GM12878 (cell line): Measurements from ENCODE around the gene TBC1D5. TPM values are rescaled to one million over a fixed set of nuclear protein-coding genes. Genes with fewer than 3 reads are reported as not detected.

Source experiments
- ATAC-seq: fragments of 200-7000 bp; cut with Tn5 transposase; 3 replicates; pipeline ENCODE4 v1.9.1; 2020; ENCODE audit warnings: mild to moderate bottlenecking, moderate library complexity
- BruUV-seq: library from RNA; stranded (reverse); fragments of 400-500 nt; replicated peaks from 2 replicates; lab custom pipeline; 2021; lab: Mats Ljungman, UMichigan
- CTCF ChIA-PET: fragments of 300-600 bp; sonication (Branson Sonifier 250); formaldehyde crosslinking; extraction: SDS; loops from one replicate; lab custom pipeline; 2021; ENCODE audit warnings: inconsistent platforms; lab: Yijun Ruan, JAX
- POLR2A ChIA-PET: fragments of 350-600 bp; formaldehyde crosslinking; extraction: SDS; loops from one replicate; lab custom pipeline; 2021; ENCODE audit warnings: inconsistent platforms; lab: Charles Lee
- RAD21 ChIA-PET: fragments of 300-600 bp; sonication (Branson Sonifier 250); formaldehyde crosslinking; loops from one replicate; lab custom pipeline; 2023; ENCODE audit warnings: antibody characterized with exemption; ENCODE audit not compliant: unreplicated experiment; lab: Charles Lee
- SMC1A ChIA-PET: fragments of 300-600 bp; sonication (Branson Sonifier 250); formaldehyde crosslinking; loops from one replicate; lab custom pipeline; 2023; ENCODE audit not compliant: unreplicated experiment, uncharacterized antibody; lab: Charles Lee
- DNase-seq: peaks from one replicate; pipeline ENCODE4 v3.0.0-alpha.2; 2011; ENCODE audit warnings: low read depth, low spot score
- FAIRE-seq: peaks from 3 replicates; lab custom pipeline; 2011; peaks lifted over from hg19 to GRCh38; lab: Jason Lieb, UNC
- H2AFZ ChIP-seq: 2 replicates; pipeline ENCODE4 v1.6.0; 2011; ENCODE audit warnings: low read depth, low read length, control low read depth; ENCODE audit not compliant: control insufficient read depth
- H3K27ac ChIP-seq: 2 replicates; pipeline ENCODE4 v1.5.1; 2011; ENCODE audit warnings: control low read depth; ENCODE audit not compliant: control insufficient read depth, insufficient read depth
- H3K27me3 ChIP-seq, 2 experiments: replicated peaks in 1 of 2; 2 replicates each; pipeline versions ENCODE4 v1.6.0 to v1.6.1; 2011; ENCODE audit warnings: low read length in 1 of 2; ENCODE audit not compliant: control insufficient read depth in 2 of 2, insufficient read depth in 2 of 2
- H3K36me3 ChIP-seq, 2 experiments: 2 replicates each; pipeline ENCODE4 v1.5.1; 2011; ENCODE audit warnings: low read length in 1 of 2; ENCODE audit not compliant: control insufficient read depth in 2 of 2, insufficient read depth in 2 of 2
- H3K4me1 ChIP-seq: 2 replicates; pipeline ENCODE4 v1.6.1; 2011; ENCODE audit warnings: mild to moderate bottlenecking, low read length, moderate library complexity, mixed read lengths; ENCODE audit not compliant: control insufficient read depth, insufficient read depth
- H3K4me2 ChIP-seq: 2 replicates; pipeline ENCODE4 v1.6.0; 2011; ENCODE audit warnings: control low read depth; ENCODE audit not compliant: control insufficient read depth, insufficient read depth
- H3K4me3 ChIP-seq: fragments of 200-600 bp; sonication (generic); 2 replicates; pipeline ENCODE4 v1.5.1; 2016
- H3K79me2 ChIP-seq: 2 replicates; pipeline ENCODE4 v1.6.0; 2011; ENCODE audit warnings: low read length; ENCODE audit not compliant: control insufficient read depth, insufficient read depth
- H3K9ac ChIP-seq: 2 replicates; pipeline ENCODE4 v1.8.0; 2011; ENCODE audit warnings: low read length, control low read depth, mixed read lengths; ENCODE audit not compliant: control insufficient read depth, insufficient read depth
- H3K9me3 ChIP-seq: replicated peaks from 3 replicates; pipeline ENCODE4 v1.5.1; 2011; ENCODE audit warnings: mild to moderate bottlenecking, low read length; ENCODE audit not compliant: control insufficient read depth, insufficient read depth
- H4K20me1 ChIP-seq: 2 replicates; pipeline ENCODE4 v1.6.0; 2011; ENCODE audit not compliant: control insufficient read depth, insufficient read depth
- CREM ChIP-seq: IDR thresholded peaks from 2 replicates; pipeline ENCODE4 v1.6.1; 2014; ENCODE audit warnings: antibody characterized with exemption, low read depth
- MEF2A ChIP-seq: IDR thresholded peaks from 2 replicates; pipeline ENCODE4 v1.6.1; 2011; ENCODE audit warnings: low read depth, mild to moderate bottlenecking, low read length, moderate library complexity; ENCODE audit not compliant: insufficient read depth
- MYC ChIP-seq: IDR thresholded peaks from 2 replicates; pipeline ENCODE4 v1.6.1; 2011; ENCODE audit warnings: mild to moderate bottlenecking, low read length, moderate library complexity, inconsistent platforms; ENCODE audit not compliant: insufficient read depth, insufficient replicate concordance, insufficient read length, severe bottlenecking
- POLR2AphosphoS5 ChIP-seq: IDR thresholded peaks from 2 replicates; pipeline ENCODE4 v1.6.1; 2011; ENCODE audit warnings: mild to moderate bottlenecking, low read length, inconsistent platforms
- RB1 ChIP-seq: fragments of 450-650 bp; formaldehyde crosslinking; IDR thresholded peaks from 2 replicates; pipeline ENCODE4 v1.6.1; 2017; ENCODE audit warnings: mild to moderate bottlenecking, borderline replicate concordance
- SIN3A ChIP-seq: IDR thresholded peaks from 2 replicates; pipeline ENCODE4 v1.6.1; 2012; ENCODE audit warnings: low read depth, low read length, improper control_type of control experiment
- TCF3 ChIP-seq: IDR thresholded peaks from 2 replicates; pipeline ENCODE4 v1.6.1; 2012; ENCODE audit warnings: low read depth, mild to moderate bottlenecking, low read length, borderline replicate concordance; ENCODE audit not compliant: insufficient read depth
- WGBS: methylation state at CpG from one replicate; pipeline ENCODE4 v1.1.6; 2016; ENCODE audit warnings: low lambda C conversion rate; ENCODE audit not compliant: insufficient replicate concordance, insufficient coverage; ENCODE audit errors: missing lambda C conversion rate; 5-methylcytosine and 5-hydroxymethylcytosine counted together
- in situ Hi-C: fragments of 300-500 bp; cut with MboI; formaldehyde crosslinking; loops from 9 replicates; pipeline ENCODE4 v1.14.3; 2018; ENCODE audit warnings: mixed read lengths
- intact Hi-C: fragments of 100-400 bp; cut with micrococcal nuclease; formaldehyde crosslinking; loops from one replicate; pipeline ENCODE4 v1.14.2; 2022; ENCODE audit not compliant: unreplicated experiment
- polyA plus RNA-seq, 11 experiments: library from polyadenylated mRNA; depleted of rRNA in 4 of 11; unstranded in 6 of 11; stranded (reverse) in 5 of 11; fragments of >200 nt; fragmentation: Nextera tagmentation in 4 of 11; fragmentation: Illumina TruSeq in 1 of 11; extraction: Ambion mirVana in 4 of 11; extraction: Trizol in 1 of 11; gene quantifications; 1 replicate in 1 of 11; 2 replicates in 10 of 11; pipeline versions ENCODE4 v1.2.1 to v1.2.3, GENCODE V29; 2011 to 2016; ENCODE audit warnings: inconsistent platforms in 2 of 11, missing spikeins in 2 of 11, low read depth in 1 of 11
- total RNA-seq, 4 experiments: library from RNA; depleted of rRNA in 3 of 4; stranded (reverse); fragments of >200 nt in 3 of 4; fragmentation: Illumina TruSeq in 1 of 4; extraction: Trizol in 1 of 4; gene quantifications; 2 replicates each; pipeline versions ENCODE4 v1.2.1 to v1.2.3, GENCODE V29; 2013 to 2021
- TF ChIP-seq, protein P1 (sequence below): fragments of 450-650 bp; IDR thresholded peaks from 2 replicates; pipeline ENCODE4 v1.6.1; 2016; ENCODE audit warnings: mild to moderate bottlenecking
- TF ChIP-seq, protein P2 (sequence below): fragments of 450-650 bp; IDR thresholded peaks from 2 replicates; pipeline ENCODE4 v1.6.1; 2017; ENCODE audit warnings: mild to moderate bottlenecking

TBC1D5 gene
- total and polyA plus RNA-seq, 10 of the 15 experiments (the other 5 are each of a cell fraction or from before 2014, with no cell fraction given) = 5.5 to 61.0 (median 43.8) TPM

DNA sequence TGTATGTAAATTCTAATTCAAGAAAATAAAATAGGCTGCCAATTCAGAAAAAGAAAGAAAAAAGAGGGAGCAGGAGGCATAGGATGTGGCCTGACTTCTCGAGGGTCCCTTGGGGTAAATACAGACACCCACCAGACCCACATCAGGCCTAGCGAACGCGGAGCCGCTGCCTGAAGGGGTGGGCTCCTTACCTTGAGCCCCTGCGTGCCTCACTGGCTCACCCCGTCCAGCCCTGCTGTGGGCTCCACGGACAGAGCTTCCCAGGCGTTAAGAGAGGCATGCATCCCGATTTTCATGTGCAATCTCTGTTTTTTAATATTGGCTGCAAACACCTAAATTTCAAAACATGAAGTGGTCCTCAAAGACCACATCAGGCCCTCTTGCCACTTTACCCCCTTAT lies 599.9 kb downstream of the TBC1D5 start:
- DNase-seq (no peak), FAIRE-seq (no peak)
- H3K27ac ChIP-seq = no peak overlapping the region
- no peaks in the 10 kb centered on the region for H3K27me3 ChIP-seq
- H3K36me3 ChIP-seq = no peaks in the 10 kb centered on the region
- TF ChIP-seq MYC = no peak
- no peak for TF ChIP-seq CREM
- no peak for TF ChIP-seq SIN3A
- TF ChIP-seq MEF2A = no peak
- TF ChIP-seq, protein P1, sequence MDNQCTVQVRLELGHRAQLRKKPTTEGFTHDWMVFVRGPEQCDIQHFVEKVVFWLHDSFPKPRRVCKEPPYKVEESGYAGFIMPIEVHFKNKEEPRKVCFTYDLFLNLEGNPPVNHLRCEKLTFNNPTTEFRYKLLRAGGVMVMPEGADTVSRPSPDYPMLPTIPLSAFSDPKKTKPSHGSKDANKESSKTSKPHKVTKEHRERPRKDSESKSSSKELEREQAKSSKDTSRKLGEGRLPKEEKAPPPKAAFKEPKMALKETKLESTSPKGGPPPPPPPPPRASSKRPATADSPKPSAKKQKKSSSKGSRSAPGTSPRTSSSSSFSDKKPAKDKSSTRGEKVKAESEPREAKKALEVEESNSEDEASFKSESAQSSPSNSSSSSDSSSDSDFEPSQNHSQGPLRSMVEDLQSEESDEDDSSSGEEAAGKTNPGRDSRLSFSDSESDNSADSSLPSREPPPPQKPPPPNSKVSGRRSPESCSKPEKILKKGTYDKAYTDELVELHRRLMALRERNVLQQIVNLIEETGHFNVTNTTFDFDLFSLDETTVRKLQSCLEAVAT = no peak
- TF ChIP-seq TCF3 = no peak
- TF ChIP-seq, protein P2, sequence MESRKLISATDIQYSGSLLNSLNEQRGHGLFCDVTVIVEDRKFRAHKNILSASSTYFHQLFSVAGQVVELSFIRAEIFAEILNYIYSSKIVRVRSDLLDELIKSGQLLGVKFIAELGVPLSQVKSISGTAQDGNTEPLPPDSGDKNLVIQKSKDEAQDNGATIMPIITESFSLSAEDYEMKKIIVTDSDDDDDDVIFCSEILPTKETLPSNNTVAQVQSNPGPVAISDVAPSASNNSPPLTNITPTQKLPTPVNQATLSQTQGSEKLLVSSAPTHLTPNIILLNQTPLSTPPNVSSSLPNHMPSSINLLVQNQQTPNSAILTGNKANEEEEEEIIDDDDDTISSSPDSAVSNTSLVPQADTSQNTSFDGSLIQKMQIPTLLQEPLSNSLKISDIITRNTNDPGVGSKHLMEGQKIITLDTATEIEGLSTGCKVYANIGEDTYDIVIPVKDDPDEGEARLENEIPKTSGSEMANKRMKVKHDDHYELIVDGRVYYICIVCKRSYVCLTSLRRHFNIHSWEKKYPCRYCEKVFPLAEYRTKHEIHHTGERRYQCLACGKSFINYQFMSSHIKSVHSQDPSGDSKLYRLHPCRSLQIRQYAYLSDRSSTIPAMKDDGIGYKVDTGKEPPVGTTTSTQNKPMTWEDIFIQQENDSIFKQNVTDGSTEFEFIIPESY = no peak
- no peak for TF ChIP-seq RB1
- TF ChIP-seq POLR2AphosphoS5 = no peak
- TF ChIP-seq, all 136 proteins: peak for 0
- 77% methylated on average over 10 of the region's 10 CpGs for WGBS
- H3K9ac ChIP-seq = no peak overlapping the region
- RAD21 ChIA-PET = interaction anchor here (0.6 to 1.2 kb wide), 2 partner anchors 53 to 113 kb away, joined by 3 read pairs; no protein-coding TSS in a partner anchor
- POLR2A ChIA-PET = no interaction called here
- peaks cover 12% of the 10 kb centered on the region for H3K4me1 ChIP-seq
- no peaks in the 10 kb centered on the region for H3K79me2 ChIP-seq
- SMC1A ChIA-PET = interaction anchor here (0.6 kb wide), 1 partner anchor 53 kb away, joined by 3 read pairs; no protein-coding TSS in a partner anchor
- no peak for ATAC-seq
- BruUV-seq = no TSS peak
- no peak overlapping the region for H3K4me3 ChIP-seq
- intact Hi-C loops (loop anchor here (5.0 kb wide), 1 partner anchor 540 kb away; no protein-coding TSS in a partner anchor), in situ Hi-C loops (no loop called here)
- H3K4me2 ChIP-seq = no peak overlapping the region
- CTCF ChIA-PET = interaction anchor here (1.5 kb wide), 1 partner anchor 314 kb away, joined by 4 read pairs; no protein-coding TSS in a partner anchor
- H4K20me1 ChIP-seq = no peaks in the 10 kb centered on the region
- no peak overlapping the region for H2AFZ ChIP-seq
- no peaks in the 10 kb centered on the region; the same call in 2 of the 3 replicates for H3K9me3 ChIP-seq
